PFSK-1 (cell line): ENCODE data around the gene PRMT7.

Source experiments
- FOXP2 ChIP-seq: optimal IDR thresholded peaks from 2 replicates; pipeline ENCODE3; 2011; ENCODE audit warnings: borderline replicate concordance, control low read depth, inconsistent platforms; ENCODE audit not compliant: insufficient read depth; ENCODE audit errors: extremely low read length, extremely low read depth
- POLR2AphosphoS5 ChIP-seq: IDR thresholded peaks from 2 replicates; pipeline ENCODE4 v1.6.1; 2012; ENCODE audit warnings: low read depth, mild to moderate bottlenecking, control low read depth, low read length, moderate library complexity
- REST ChIP-seq, 2 experiments: IDR thresholded peaks; 2 replicates each; pipeline versions ENCODE4 v1.6.1 to v1.8.0; 2011 to 2012; ENCODE audit warnings: low read depth in 2 of 2, low read length in 2 of 2, control low read depth in 1 of 2, inconsistent platforms in 1 of 2, mild to moderate bottlenecking in 1 of 2, moderate library complexity in 1 of 2; ENCODE audit not compliant: insufficient read depth in 1 of 2
- SIN3A ChIP-seq: IDR thresholded peaks from 2 replicates; pipeline ENCODE4 v1.6.1; 2012; ENCODE audit warnings: mild to moderate bottlenecking, low read length, moderate library complexity, borderline replicate concordance; ENCODE audit not compliant: insufficient read depth
- TAF1 ChIP-seq: IDR thresholded peaks from 2 replicates; pipeline ENCODE4 v1.6.1; 2012; ENCODE audit warnings: low read length, control low read depth, borderline replicate concordance; ENCODE audit not compliant: insufficient read depth

PRMT7 gene

GRCh38 chr16:68300734-68301459 is 9.9 kb upstream of the PRMT7 start:
- TF ChIP-seq TAF1 = no peak
- no peak for TF ChIP-seq REST (IDR thresholded peaks at IDR 0.05; ENCODE audit: insufficient read depth in 1 of 2, low read depth in 2 of 2, low read length in 2 of 2)
- TF ChIP-seq POLR2AphosphoS5 = no peak
- no peak for TF ChIP-seq SIN3A
- TF ChIP-seq FOXP2 = no peak

GRCh38 chr16:68306633-68307032 is 4.2 kb upstream of the PRMT7 start:
- TF ChIP-seq SIN3A (no peak), REST (IDR thresholded peaks at IDR 0.05; ENCODE audit: insufficient read depth in 1 of 2, low read depth in 2 of 2, low read length in 2 of 2) (no peak), TAF1 (no peak), FOXP2 (no peak), POLR2AphosphoS5 (no peak)

- TF ChIP-seq REST (IDR thresholded peaks at IDR 0.05; ENCODE audit: insufficient read depth in 1 of 2, low read depth in 2 of 2, low read length in 2 of 2) (no peak), SIN3A (no peak), FOXP2 (no peak)
Measured at GRCh38 chr16:68309799-68310198, 1.0 kb upstream of the PRMT7 start.

- no peak for TF ChIP-seq POLR2AphosphoS5
- no peak for TF ChIP-seq SIN3A
- TF ChIP-seq REST (IDR thresholded peaks at IDR 0.05; ENCODE audit: insufficient read depth in 1 of 2, low read depth in 2 of 2, low read length in 2 of 2) = no peak
- no peak for TF ChIP-seq FOXP2
- no peak for TF ChIP-seq TAF1
Measured at GRCh38 chr16:68310437-68310773, 414 bp upstream of the PRMT7 start.

GRCh38 chr16:68313116-68313515 is 2.3 kb downstream of the PRMT7 start:
- no peak for TF ChIP-seq FOXP2
- TF ChIP-seq SIN3A = no peak
- no peak for TF ChIP-seq TAF1
- no peak for TF ChIP-seq REST (IDR thresholded peaks at IDR 0.05; ENCODE audit: insufficient read depth in 1 of 2, low read depth in 2 of 2, low read length in 2 of 2)
- TF ChIP-seq POLR2AphosphoS5 = no peak
